K562 (cell line): ENCODE data around the gene MAN1A1. TPM values are rescaled to one million over a fixed set of nuclear protein-coding genes. Genes with fewer than 3 reads are reported as not detected.
A peak's percentile ranks its signal among the peaks of the same experiment; 100 is the strongest.

Source experiments
- DEAF1 ChIP-seq: fragments of 450-650 bp; formaldehyde crosslinking; IDR thresholded peaks from 2 replicates; pipeline ENCODE4 v1.4.0; 2020; ENCODE audit warnings: mild to moderate bottlenecking, moderate library complexity
- RBM14 ChIP-seq: fragments of 200-400 bp; formaldehyde crosslinking; IDR thresholded peaks from 2 replicates; pipeline ENCODE4 v1.6.1; 2018; ENCODE audit warnings: low read depth, mild to moderate bottlenecking, low read length, moderate library complexity, borderline replicate concordance; ENCODE audit not compliant: insufficient read depth
- polyA plus RNA-seq, 8 experiments: library from polyadenylated mRNA; depleted of rRNA in 4 of 8; stranded (reverse) in 5 of 8; unstranded in 3 of 8; fragments of >200 nt; fragmentation: Nextera tagmentation in 2 of 8; fragmentation: Illumina TruSeq in 1 of 8; extraction: Ambion mirVana in 2 of 8; extraction: Trizol in 1 of 8; gene quantifications; 2 replicates each; pipeline versions ENCODE4 v1.2.1 to v1.2.3, GENCODE V29; 2011 to 2014; ENCODE audit warnings: inconsistent platforms in 1 of 8, missing spikeins in 1 of 8
- total RNA-seq, 7 experiments: library from RNA; depleted of rRNA in 6 of 7; stranded (reverse); fragments of >200 nt in 6 of 7; fragmentation: Illumina TruSeq in 2 of 7; extraction: Trizol in 2 of 7; gene quantifications; 2 replicates each; pipeline versions ENCODE4 v1.2.1 to v1.2.3, GENCODE V29; 2011 to 2021; ENCODE audit warnings: low replicate concordance in 1 of 7
- TF ChIP-seq, protein P1 (sequence below), 2 experiments: fragments of 450-650 bp; formaldehyde crosslinking in 1 of 2; IDR thresholded peaks; 2 replicates each; pipeline versions ENCODE4 v1.4.0 to v1.6.1; 2014 to 2020; ENCODE audit warnings: mild to moderate bottlenecking in 2 of 2, borderline replicate concordance in 1 of 2, low read depth in 1 of 2

MAN1A1 gene
- total and polyA plus RNA-seq, 9 of the 15 experiments (the other 6 are each of a cell fraction or from before 2014, with no cell fraction given) = 24.5 to 78.4 (median 59.7) TPM

GRCh38 chr6:119350952-119351372 is 1.4 kb upstream of the MAN1A1 start (continued):
- TF ChIP-seq, protein P1, sequence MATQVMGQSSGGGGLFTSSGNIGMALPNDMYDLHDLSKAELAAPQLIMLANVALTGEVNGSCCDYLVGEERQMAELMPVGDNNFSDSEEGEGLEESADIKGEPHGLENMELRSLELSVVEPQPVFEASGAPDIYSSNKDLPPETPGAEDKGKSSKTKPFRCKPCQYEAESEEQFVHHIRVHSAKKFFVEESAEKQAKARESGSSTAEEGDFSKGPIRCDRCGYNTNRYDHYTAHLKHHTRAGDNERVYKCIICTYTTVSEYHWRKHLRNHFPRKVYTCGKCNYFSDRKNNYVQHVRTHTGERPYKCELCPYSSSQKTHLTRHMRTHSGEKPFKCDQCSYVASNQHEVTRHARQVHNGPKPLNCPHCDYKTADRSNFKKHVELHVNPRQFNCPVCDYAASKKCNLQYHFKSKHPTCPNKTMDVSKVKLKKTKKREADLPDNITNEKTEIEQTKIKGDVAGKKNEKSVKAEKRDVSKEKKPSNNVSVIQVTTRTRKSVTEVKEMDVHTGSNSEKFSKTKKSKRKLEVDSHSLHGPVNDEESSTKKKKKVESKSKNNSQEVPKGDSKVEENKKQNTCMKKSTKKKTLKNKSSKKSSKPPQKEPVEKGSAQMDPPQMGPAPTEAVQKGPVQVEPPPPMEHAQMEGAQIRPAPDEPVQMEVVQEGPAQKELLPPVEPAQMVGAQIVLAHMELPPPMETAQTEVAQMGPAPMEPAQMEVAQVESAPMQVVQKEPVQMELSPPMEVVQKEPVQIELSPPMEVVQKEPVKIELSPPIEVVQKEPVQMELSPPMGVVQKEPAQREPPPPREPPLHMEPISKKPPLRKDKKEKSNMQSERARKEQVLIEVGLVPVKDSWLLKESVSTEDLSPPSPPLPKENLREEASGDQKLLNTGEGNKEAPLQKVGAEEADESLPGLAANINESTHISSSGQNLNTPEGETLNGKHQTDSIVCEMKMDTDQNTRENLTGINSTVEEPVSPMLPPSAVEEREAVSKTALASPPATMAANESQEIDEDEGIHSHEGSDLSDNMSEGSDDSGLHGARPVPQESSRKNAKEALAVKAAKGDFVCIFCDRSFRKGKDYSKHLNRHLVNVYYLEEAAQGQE (IDR thresholded peaks at IDR 0.05; ENCODE audit: borderline replicate concordance) = peak; percentile 77; the same call in 1 of the 2 replicates
- TF ChIP-seq, protein P1 (CRISPR knock-in tag; IDR thresholded peaks at IDR 0.05; ENCODE audit: low read depth) = no peak
- no peak for TF ChIP-seq RBM14
- peak; percentile 73 for TF ChIP-seq DEAF1 (CRISPR knock-in tag)
